Measurements from ENCODE around the gene CELSR1.

GRCh38 chr22:46463435-46464227, 73.8 kb downstream of the CELSR1 start:
- TF ChIP-seq POLR2AphosphoS5 (IDR thresholded peaks at IDR 0.05): no peak
- no peak for TF ChIP-seq CTCF (IDR thresholded peaks at IDR 0.05)
